HepG2 (cell line): ENCODE measurements around the gene LRRC73. TPM values are rescaled to one million over a fixed set of nuclear protein-coding genes. Genes with fewer than 3 reads are reported as not detected.
A peak's percentile ranks its signal among the peaks of the same experiment; 100 is the strongest.

ENCODE experiments used
- ASH2L ChIP-seq: fragments of 300-600, 200-600 bp; sonication (generic); IDR thresholded peaks from 2 replicates; pipeline ENCODE4 v1.7.0; 2017; ENCODE audit warnings: low read depth, mild to moderate bottlenecking, moderate library complexity, mixed read lengths, low read length; ENCODE audit not compliant: insufficient read length
- ATAD3A ChIP-seq: sonication (generic); formaldehyde crosslinking; IDR thresholded peaks from 2 replicates; pipeline ENCODE4 v1.4.0; 2020; ENCODE audit warnings: missing genetic modification reagents
- BRF2 ChIP-seq: sonication (generic); formaldehyde crosslinking; IDR thresholded peaks from 2 replicates; pipeline ENCODE4 v1.8.1; 2022; ENCODE audit warnings: mild to moderate bottlenecking, missing genetic modification reagents
- CEBPG ChIP-seq: IDR thresholded peaks from 2 replicates; pipeline ENCODE4 v1.6.1; 2016
- DNMT3B ChIP-seq: conservative IDR thresholded peaks from 2 replicates; pipeline ENCODE4 v1.6.1; 2016; ENCODE audit warnings: missing biosample characterization, control low read depth
- ERF ChIP-seq: IDR thresholded peaks from 2 replicates; pipeline ENCODE4 v1.6.1; 2018; ENCODE audit warnings: missing biosample characterization, missing genetic modification reagents
- FOXP1 ChIP-seq, 2 experiments: fragments of 450-650 bp in 1 of 2; IDR thresholded peaks; 2 replicates each; pipeline ENCODE4 v1.6.1; 2017 to 2018; ENCODE audit warnings: antibody characterized with exemption in 1 of 2
- HDAC6 ChIP-seq: fragments of 200-600 bp; sonication (generic); IDR thresholded peaks from 2 replicates; pipeline ENCODE4 v1.7.0; 2017; ENCODE audit warnings: mild to moderate bottlenecking, antibody characterized with exemption, low read length, low read depth
- IKZF4 ChIP-seq: sonication (generic); formaldehyde crosslinking; IDR thresholded peaks from 2 replicates; pipeline ENCODE4 v1.5.1; 2020; ENCODE audit warnings: borderline replicate concordance, mild to moderate bottlenecking, low read depth, missing genetic modification reagents; ENCODE audit errors: not compliant biosample characterization
- KDM5B ChIP-seq: sonication (generic); formaldehyde crosslinking; IDR thresholded peaks from 2 replicates; pipeline ENCODE4 v1.4.0; 2020; ENCODE audit warnings: missing genetic modification reagents, mild to moderate bottlenecking, borderline replicate concordance
- MEIS1 ChIP-seq: sonication (generic); formaldehyde crosslinking; IDR thresholded peaks from 2 replicates; pipeline ENCODE4 v1.9.0; 2021; ENCODE audit warnings: mild to moderate bottlenecking, missing genetic modification reagents, moderate library complexity, borderline replicate concordance
- SALL2 ChIP-seq: sonication (generic); formaldehyde crosslinking; IDR thresholded peaks from 2 replicates; pipeline ENCODE4 v1.8.1; 2023; ENCODE audit warnings: mild to moderate bottlenecking, missing genetic modification reagents, inconsistent platforms
- TEAD3 ChIP-seq: optimal IDR thresholded peaks from 2 replicates; pipeline ENCODE3; 2016; ENCODE audit warnings: borderline replicate concordance
- THAP8 ChIP-seq: sonication (generic); formaldehyde crosslinking; IDR thresholded peaks from 2 replicates; pipeline ENCODE4 v1.5.1; 2020; ENCODE audit warnings: missing genetic modification reagents, mild to moderate bottlenecking, borderline replicate concordance
- ZBTB8A ChIP-seq: sonication (generic); formaldehyde crosslinking; IDR thresholded peaks from 2 replicates; pipeline ENCODE4 v1.4.0; 2020; ENCODE audit warnings: mild to moderate bottlenecking, low read depth, missing genetic modification reagents, borderline replicate concordance
- ZNF543 ChIP-seq: sonication (generic); formaldehyde crosslinking; IDR thresholded peaks from 2 replicates; pipeline ENCODE4 v1.4.0; 2020; ENCODE audit warnings: mild to moderate bottlenecking, missing genetic modification reagents
- ZNF570 ChIP-seq: sonication (generic); formaldehyde crosslinking; IDR thresholded peaks from 2 replicates; pipeline ENCODE4 v1.4.0; 2020; ENCODE audit warnings: mild to moderate bottlenecking, missing genetic modification reagents, borderline replicate concordance
- ZNF768 ChIP-seq: sonication (generic); formaldehyde crosslinking; IDR thresholded peaks from 2 replicates; pipeline ENCODE4 v1.4.0; 2020; ENCODE audit warnings: missing genetic modification reagents
- ZSCAN12 ChIP-seq: sonication (generic); formaldehyde crosslinking; IDR thresholded peaks from 2 replicates; pipeline ENCODE4 v1.9.0; 2021; ENCODE audit warnings: mild to moderate bottlenecking, missing genetic modification reagents
- polyA plus RNA-seq, 8 experiments: library from polyadenylated mRNA; depleted of rRNA in 3 of 8; stranded (reverse) in 7 of 8; unstranded in 1 of 8; fragments of >200 nt; fragmentation: Illumina TruSeq in 4 of 8; extraction: Trizol in 4 of 8; gene quantifications; 2 replicates each; pipeline versions ENCODE4 v1.2.1 to v1.2.3, GENCODE V29; 2011 to 2016; ENCODE audit warnings: low read depth in 4 of 8, missing spikeins in 1 of 8, mixed read lengths in 1 of 8; ENCODE audit not compliant: insufficient read depth in 1 of 8
- total RNA-seq, 5 experiments: library from RNA; depleted of rRNA; stranded (reverse); fragments of >200 nt; fragmentation: Illumina TruSeq; extraction: Trizol; gene quantifications; 2 replicates each; pipeline ENCODE4 v1.2.3, GENCODE V29; 2016; ENCODE audit warnings: low read depth in 1 of 5
- TF ChIP-seq, protein P1 (sequence below): sonication (generic); formaldehyde crosslinking; conservative IDR thresholded peaks from 2 replicates; pipeline ENCODE4 v1.4.0; 2020; ENCODE audit warnings: missing genetic modification reagents
- TF ChIP-seq, protein P2 (sequence below): sonication (generic); formaldehyde crosslinking; conservative IDR thresholded peaks from 2 replicates; pipeline ENCODE4 v1.8.1; 2023; ENCODE audit warnings: missing genetic modification reagents
- TF ChIP-seq, protein P3 (sequence below): sonication (generic); formaldehyde crosslinking; IDR thresholded peaks from 2 replicates; pipeline ENCODE4 v1.5.1; 2020; ENCODE audit warnings: mild to moderate bottlenecking, missing genetic modification reagents

The LRRC73 gene
- total and polyA plus RNA-seq, 2 of the 13 experiments (the other 11 are each of a cell fraction or from before 2014, with no cell fraction given), result 0.11 to 0.12 TPM

- TF ChIP-seq ASH2L (no peak), ZNF570 (CRISPR knock-in tag) (no peak), SALL2 (CRISPR knock-in tag) (no peak), ERF (CRISPR knock-in tag) (peak; percentile 37; the same call in 1 of the 2 replicates), TEAD3 (CRISPR knock-in tag) (peak; percentile 32), IKZF4 (CRISPR knock-in tag) (no peak), ZBTB8A (no peak), BRF2 (CRISPR knock-in tag) (no peak), THAP8 (CRISPR knock-in tag) (0 out of 2 replicates have a peak, but pooled peaks have one; percentile 30), ZSCAN12 (no peak), KDM5B (CRISPR knock-in tag) (peak; percentile 74; the same call in 1 of the 2 replicates), FOXP1 (IDR thresholded peaks at IDR 0.05) (no peak), FOXP1 (CRISPR knock-in tag; IDR thresholded peaks at IDR 0.05) (no peak), DNMT3B (CRISPR knock-in tag) (no peak), ATAD3A (no peak), CEBPG (CRISPR knock-in tag) (no peak), MEIS1 (CRISPR knock-in tag) (peak; percentile 66; the same call in 1 of the 2 replicates), ZNF768 (CRISPR knock-in tag) (no peak; the same call in 1 of the 2 replicates), ZNF543 (CRISPR knock-in tag) (no peak), HDAC6 (no peak)
- TF ChIP-seq, protein P1, sequence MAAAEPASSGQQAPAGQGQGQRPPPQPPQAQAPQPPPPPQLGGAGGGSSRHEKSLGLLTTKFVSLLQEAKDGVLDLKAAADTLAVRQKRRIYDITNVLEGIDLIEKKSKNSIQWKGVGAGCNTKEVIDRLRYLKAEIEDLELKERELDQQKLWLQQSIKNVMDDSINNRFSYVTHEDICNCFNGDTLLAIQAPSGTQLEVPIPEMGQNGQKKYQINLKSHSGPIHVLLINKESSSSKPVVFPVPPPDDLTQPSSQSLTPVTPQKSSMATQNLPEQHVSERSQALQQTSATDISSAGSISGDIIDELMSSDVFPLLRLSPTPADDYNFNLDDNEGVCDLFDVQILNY (CRISPR knock-in tag), result no peak
- TF ChIP-seq, protein P2, sequence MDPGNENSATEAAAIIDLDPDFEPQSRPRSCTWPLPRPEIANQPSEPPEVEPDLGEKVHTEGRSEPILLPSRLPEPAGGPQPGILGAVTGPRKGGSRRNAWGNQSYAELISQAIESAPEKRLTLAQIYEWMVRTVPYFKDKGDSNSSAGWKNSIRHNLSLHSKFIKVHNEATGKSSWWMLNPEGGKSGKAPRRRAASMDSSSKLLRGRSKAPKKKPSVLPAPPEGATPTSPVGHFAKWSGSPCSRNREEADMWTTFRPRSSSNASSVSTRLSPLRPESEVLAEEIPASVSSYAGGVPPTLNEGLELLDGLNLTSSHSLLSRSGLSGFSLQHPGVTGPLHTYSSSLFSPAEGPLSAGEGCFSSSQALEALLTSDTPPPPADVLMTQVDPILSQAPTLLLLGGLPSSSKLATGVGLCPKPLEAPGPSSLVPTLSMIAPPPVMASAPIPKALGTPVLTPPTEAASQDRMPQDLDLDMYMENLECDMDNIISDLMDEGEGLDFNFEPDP (CRISPR knock-in tag), result 0 out of 2 replicates have a peak, but pooled peaks have one; percentile 94
- TF ChIP-seq, protein P3, sequence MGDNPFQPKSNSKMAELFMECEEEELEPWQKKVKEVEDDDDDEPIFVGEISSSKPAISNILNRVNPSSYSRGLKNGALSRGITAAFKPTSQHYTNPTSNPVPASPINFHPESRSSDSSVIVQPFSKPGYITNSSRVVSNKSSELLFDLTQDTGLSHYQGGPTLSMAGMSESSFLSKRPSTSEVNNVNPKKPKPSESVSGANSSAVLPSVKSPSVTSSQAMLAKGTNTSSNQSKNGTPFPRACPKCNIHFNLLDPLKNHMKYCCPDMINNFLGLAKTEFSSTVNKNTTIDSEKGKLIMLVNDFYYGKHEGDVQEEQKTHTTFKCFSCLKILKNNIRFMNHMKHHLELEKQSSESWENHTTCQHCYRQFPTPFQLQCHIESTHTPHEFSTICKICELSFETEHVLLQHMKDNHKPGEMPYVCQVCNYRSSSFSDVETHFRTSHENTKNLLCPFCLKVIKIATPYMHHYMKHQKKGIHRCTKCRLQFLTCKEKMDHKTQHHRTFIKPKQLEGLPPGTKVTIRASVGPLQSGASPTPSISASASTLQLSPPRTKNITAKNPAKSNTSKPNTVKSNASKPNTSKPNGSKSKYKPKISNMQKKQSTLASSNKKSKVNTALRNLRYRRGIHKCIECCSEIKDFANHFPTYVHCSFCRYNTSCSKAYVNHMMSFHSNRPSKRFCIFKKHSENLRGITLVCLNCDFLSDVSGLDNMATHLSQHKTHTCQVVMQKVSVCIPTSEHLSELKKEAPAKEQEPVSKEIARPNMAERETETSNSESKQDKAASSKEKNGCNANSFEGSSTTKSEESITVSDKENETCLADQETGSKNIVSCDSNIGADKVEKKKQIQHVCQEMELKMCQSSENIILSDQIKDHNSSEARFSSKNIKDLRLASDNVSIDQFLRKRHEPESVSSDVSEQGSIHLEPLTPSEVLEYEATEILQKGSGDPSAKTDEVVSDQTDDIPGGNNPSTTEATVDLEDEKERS (CRISPR knock-in tag), result no peak
These were observed 783 bp downstream of the LRRC73 start (continued) for GRCh38 chr6:43509142-43509983.
